GM21526 (cell line): ENCODE results near the gene SMC5.
"Not testable (repeated sequence)": the region's sequence is repeated elsewhere in the genome, so short reads cannot be mapped to it uniquely, and the experiment has no call there.

Source experiments
- ATAC-seq: cut with Tn5 transposase; IDR thresholded peaks from one replicate; pipeline ENCODE4 v1.9.1; 2021; ENCODE audit warnings: moderate library complexity; ENCODE audit not compliant: unreplicated experiment, low FRiP score

Gene SMC5

GRCh38 chr9:70258692-70259511 lies at the start of gene SMC5:
SMC5 (plus strand) TSS chr9:70258978; CDS start chr9:70259079, 101 bp downstream.
- ATAC-seq: peak; percentile 85

DNA sequence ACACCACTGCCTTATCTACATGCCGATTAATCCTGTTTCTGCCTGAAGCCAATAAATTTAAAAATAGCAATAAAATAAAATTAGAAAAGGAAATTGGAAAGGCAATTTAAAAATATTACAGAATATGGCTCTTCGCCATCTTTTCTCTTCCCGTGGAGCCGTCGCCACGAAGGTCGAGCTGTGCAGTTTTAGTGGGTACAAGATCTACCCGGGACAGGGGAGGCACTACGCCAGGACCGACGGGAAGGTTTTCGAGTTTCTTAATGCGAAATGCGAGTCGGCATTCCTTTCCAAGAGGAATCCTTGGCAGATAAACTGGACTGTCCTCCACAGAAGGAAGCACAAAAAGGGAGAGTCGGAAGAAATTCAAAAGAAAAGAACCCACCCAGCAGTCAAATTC lies 41.7 kb upstream of the SMC5 start:
- no peak for ATAC-seq

DNA sequence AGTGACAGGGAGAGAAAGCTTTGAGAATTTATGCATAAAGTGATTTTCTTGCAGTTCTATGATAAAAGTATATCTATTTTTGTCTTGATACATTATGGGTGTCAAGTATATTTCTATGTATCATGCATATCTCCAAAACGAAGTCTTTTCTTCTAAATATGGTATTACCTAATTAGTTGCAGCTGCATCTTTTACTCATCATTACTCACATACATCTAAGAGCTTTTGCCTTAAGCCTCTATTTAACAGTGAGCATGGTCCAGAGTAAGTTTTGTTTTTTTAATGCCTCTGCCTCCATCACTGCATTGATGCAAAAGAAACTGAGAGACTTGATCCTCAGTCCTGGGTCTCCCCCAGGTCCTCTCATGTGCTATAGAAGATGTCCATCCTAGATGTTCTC lies 40.0 kb upstream of the SMC5 start:
- no peak for ATAC-seq

- no peak for ATAC-seq
Measured at GRCh38 chr9:70220216-70220615, 38.6 kb upstream of the SMC5 start.

GRCh38 chr9:70222354-70222753 lies 36.4 kb upstream of the SMC5 start:
- no peak for ATAC-seq

DNA sequence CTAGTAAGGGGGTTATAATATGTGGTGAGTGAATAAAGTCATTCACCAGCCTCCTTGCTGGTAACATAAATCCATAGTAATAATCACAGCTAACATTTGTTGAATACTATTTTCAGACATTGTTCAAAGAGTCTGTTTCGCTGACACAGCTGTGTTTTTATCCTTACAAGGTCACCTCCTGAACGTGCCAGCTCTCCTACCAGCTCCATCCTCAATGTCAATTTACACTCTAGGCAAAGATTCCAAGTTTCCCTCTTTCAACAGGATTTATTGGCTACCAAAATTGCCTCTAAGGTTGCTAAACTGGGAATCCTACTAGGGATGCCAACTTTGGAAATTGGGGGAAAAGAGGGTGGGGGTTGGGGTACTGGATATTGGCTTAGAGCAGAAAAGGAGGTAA lies 30.7 kb upstream of the SMC5 start:
- ATAC-seq: no peak

DNA sequence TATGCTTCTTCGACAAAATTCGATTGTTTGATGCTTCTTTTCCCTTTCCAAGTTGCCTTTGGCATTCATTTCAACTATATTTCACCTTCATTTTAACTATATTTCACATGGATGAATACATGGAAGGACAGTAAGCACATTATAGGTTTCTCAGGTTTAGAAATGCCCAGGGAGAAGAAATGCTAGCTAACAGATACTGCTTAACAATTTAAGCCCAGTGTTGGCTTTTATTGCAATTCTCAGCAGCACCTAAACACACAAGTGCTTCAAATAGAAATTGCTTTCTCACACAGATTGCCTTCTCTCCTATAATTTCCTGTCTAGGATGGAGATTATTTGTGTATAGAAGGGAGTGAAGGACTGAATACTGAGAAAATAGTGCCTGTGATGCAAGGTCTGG lies 30.2 kb upstream of the SMC5 start:
- no peak for ATAC-seq

- ATAC-seq: no peak
Measured at GRCh38 chr9:70229026-70229425, 29.8 kb upstream of the SMC5 start.

DNA sequence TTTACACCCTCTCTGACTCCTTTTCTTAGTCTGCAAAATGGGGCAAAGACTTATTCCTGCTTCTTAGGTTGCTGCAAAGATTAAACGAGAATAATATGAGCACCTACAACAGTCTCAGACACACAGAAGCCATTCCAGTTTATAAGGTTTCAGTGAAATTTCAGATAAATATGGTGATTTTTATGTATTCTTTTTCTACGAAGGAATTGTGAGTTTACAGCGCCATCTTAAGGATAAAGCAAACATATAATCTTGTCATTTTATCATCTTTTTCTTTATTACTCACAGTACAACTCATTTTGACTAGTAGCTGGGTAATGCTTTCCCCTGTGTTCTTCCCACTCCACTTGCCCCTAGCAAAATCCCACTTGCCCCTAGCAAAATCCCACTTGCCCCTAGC lies 29.2 kb upstream of the SMC5 start:
- no peak for ATAC-seq

DNA sequence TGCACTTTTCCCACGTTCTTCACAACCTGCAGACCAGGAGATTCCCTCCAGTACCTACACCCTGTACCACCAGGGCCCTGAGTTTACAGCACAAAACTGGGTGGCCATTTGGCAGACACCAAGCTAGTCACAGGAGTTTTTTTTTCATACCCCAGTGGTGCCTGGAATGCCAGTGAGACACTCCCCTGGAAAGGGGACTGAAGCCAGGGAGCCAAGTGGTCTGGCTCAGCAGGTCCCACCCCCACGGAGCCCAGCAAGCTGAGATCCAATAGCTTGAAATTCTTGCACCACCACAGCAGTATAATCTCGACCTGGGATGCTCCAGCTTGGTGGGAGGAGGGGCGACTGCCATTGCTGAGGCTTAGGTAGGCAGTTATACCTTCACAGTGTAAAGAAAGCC lies 26.3 kb upstream of the SMC5 start:
- ATAC-seq: no peak

DNA sequence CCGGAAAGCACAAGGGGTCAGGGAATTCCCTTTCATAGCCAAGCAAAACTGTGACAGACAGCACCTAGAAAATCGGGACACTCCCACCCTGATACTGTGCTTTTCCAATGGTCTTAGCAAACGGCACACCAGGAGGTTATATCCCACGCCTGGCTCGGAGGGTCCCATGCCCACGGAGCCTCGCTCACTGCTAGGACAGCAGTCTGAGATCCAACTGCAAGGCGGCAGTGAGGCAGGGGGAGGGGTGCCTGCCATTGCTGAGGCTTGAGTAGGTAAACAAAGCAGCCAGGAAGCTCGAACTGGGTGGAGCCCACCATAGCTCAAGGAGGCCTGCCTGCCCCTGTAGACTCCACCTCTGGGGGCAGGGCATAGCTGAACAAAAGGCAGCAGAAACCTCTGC lies 24.6 kb upstream of the SMC5 start:
- ATAC-seq: not testable (repeated sequence)

DNA sequence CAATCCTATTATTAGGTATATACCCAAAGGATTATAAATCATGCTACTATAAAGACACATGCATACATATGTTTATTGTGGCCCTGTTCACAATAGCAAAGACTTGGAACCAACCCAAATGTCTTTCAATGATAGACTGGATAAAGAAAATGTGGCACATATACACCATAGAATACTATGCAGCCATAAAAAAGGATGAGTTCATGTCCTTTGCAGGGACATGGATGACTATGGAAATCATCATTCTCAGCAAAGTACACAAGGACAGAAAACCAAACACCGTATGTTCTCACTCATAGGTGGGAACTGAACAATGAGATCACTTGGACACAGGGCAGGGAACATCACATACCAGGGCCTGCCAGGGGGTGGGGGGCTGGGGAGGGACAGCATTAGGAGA lies 12.8 kb upstream of the SMC5 start:
- not testable (repeated sequence) for ATAC-seq

DNA sequence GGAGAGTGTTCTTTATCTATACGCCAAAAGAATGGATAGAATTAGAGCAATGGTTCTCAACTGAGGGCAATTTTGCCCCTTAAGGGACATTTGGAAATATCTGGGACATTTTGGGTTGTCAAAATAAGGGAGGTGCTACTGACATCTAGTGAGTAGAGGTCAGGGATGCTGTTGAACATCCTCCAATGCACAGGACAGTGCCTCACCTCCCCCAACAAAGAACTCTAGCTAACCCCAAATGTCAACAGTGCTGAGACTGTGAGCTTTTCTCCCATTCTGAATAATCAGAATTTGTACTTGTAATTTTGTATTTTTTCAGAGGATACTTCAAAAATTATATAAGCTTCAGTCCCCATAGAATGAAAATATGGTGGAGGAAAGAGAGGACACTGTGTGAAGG lies 8.6 kb upstream of the SMC5 start:
- ATAC-seq: no peak

- no peak for ATAC-seq
Measured at GRCh38 chr9:70255486-70255885, 3.3 kb upstream of the SMC5 start.

GRCh38 chr9:70256123-70256551 lies 2.6 kb upstream of the SMC5 start:
- ATAC-seq: no peak

- ATAC-seq: no peak
Measured at GRCh38 chr9:70257502-70257901, 1.3 kb upstream of the SMC5 start.

GRCh38 chr9:70257991-70258691 lies 637 bp upstream of the SMC5 start:
- ATAC-seq: peak; percentile 45

- no peak for ATAC-seq
Measured at GRCh38 chr9:70259512-70259802, 679 bp downstream of the SMC5 start.

GRCh38 chr9:70260007-70260443 lies 1.2 kb downstream of the SMC5 start:
- no peak for ATAC-seq

GRCh38 chr9:70260606-70261005 lies 1.8 kb downstream of the SMC5 start:
- ATAC-seq: peak; percentile 41

DNA sequence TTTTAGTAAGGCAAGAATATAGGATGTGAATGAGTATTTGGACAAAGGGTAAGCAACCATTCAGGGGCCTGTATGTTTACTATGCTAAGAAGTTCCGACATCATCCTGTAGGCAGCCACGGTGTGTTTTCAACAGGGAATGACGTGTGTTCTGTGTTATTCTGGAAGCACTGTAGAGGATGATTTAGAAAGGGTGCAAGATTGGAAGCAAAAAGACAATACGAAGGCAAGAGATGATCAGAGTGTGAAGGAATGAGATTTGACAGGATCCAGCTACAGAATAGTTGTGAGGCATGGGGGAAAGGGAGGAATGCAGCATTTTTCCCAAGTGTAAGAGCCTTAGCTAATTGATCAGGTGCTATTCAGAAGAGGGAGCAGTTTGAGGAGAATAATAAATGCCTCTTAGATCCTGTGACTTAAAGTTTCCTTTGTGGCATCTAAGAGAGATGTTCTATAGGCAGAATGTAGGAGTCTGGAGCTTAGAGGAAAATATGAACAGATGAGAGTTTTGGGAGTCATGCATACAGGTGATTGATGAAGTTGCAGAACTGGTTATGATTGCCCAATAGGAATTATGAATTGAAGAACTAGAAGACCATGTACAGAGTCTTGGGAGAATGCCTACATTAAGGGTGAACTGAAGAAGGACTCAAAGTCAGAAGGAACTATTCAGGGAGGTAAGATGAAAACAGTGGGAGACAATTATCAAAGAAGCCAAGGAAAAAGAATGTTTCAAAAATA lies 2.5 kb downstream of the SMC5 start:
- no peak for ATAC-seq
